Heart left ventricle (tissue), 16 donors: ENCODE measurements around the gene CDKN3. TPM values are rescaled to one million over a fixed set of nuclear protein-coding genes. Genes with fewer than 3 reads are reported as not detected.
"Not testable (repeated sequence)": the region's sequence is repeated elsewhere in the genome, so short reads cannot be mapped to it uniquely, and the experiment has no call there.

Experiments
- ATAC-seq, 4 donors: fragments of 200-7000 bp; cut with Tn5 transposase; one replicate each; pipeline ENCODE4 v1.9.1; 2020 to 2022; ENCODE audit warnings: moderate library complexity in 4 of 4, mild to moderate bottlenecking in 3 of 4, moderate number of reproducible peaks in 1 of 4
- DNase-seq, 5 donors: peaks; one replicate each; pipeline ENCODE4 v3.0.0-alpha.2; 2020
- H3K27ac ChIP-seq, 12 donors: fragments of 200-600 bp; sonication (generic) in 4 of 12; one replicate each; pipeline versions ENCODE4 v1.5.0 to v1.8.0; 2016 to 2022; ENCODE audit warnings: mild to moderate bottlenecking in 2 of 12
- H3K27me3 ChIP-seq, 9 donors: fragments of 200-600 bp; sonication (generic) in 2 of 9; one replicate each; pipeline versions ENCODE4 v1.5.1 to v1.8.0; 2016 to 2022; ENCODE audit warnings: mild to moderate bottlenecking in 3 of 9
- H3K36me3 ChIP-seq, 9 donors: fragments of 200-600 bp; sonication (generic) in 2 of 9; one replicate each; pipeline versions ENCODE4 v1.5.0 to v1.8.0; 2018 to 2022; ENCODE audit warnings: mild to moderate bottlenecking in 2 of 9
- H3K4me1 ChIP-seq, 12 donors: fragments of 200-600 bp; sonication (generic) in 4 of 12; one replicate each; pipeline versions ENCODE4 v1.5.0 to v1.8.0; 2016 to 2022; ENCODE audit warnings: mild to moderate bottlenecking in 3 of 12
- H3K4me3 ChIP-seq, 12 donors: fragments of 200-600 bp; sonication (generic) in 4 of 12; one replicate each; pipeline versions ENCODE4 v1.5.0 to v1.8.0; 2017 to 2022; ENCODE audit warnings: mild to moderate bottlenecking in 9 of 12, moderate library complexity in 4 of 12
- H3K9me3 ChIP-seq, 12 donors: fragments of 200-600 bp; sonication (generic) in 4 of 12; one replicate each; pipeline versions ENCODE4 v1.5.0 to v1.8.0; 2016 to 2022; ENCODE audit warnings: mild to moderate bottlenecking in 1 of 12
- POLR2A ChIP-seq, 2 donors: fragments of 450-650 bp; IDR thresholded peaks; one replicate each; pipeline ENCODE4 v1.6.1; 2017; ENCODE audit warnings: antibody characterized with exemption in 2 of 2, mild to moderate bottlenecking in 2 of 2, moderate library complexity in 2 of 2
- WGBS, 4 donors: extraction: QIAGEN DNeasy Blood & Tissue Kit in 2 of 4; methylation state at CpG; one replicate each; pipeline versions ENCODE4 v1.1.5 to v1.1.7; 2013 to 2018; 5-methylcytosine and 5-hydroxymethylcytosine counted together
- intact Hi-C, 10 donors: fragments of 100-400 bp; cut with DNase I; formaldehyde crosslinking; loops; one replicate each; pipeline versions ENCODE4 v1.11.1 to v1.14.2; 2022
- polyA plus RNA-seq, 2 donors: library from polyadenylated mRNA; stranded (reverse); fragments of 200-250 nt; gene quantifications; one replicate each; pipeline ENCODE4 v1.2.3, GENCODE V29; 2013
- total RNA-seq, 9 donors: library from RNA; depleted of rRNA in 2 of 9; stranded (reverse); fragments of >200 nt in 2 of 9; fragmentation: NEBNext Ultra II Directional in 3 of 9; extraction: Animal tissue kit (Norgen Biotek cat#: 25700) in 3 of 9; gene quantifications; one replicate each; pipeline versions ENCODE4 v1.1.0 to v1.2.4, GENCODE V29; 2016 to 2023
- TF ChIP-seq, protein P1 (sequence below), 12 donors: fragments of 200-600 bp; sonication (generic) in 4 of 12; IDR thresholded peaks; one replicate each; pipeline versions ENCODE4 v1.5.0 to v1.8.0; 2018 to 2022; ENCODE audit warnings: antibody characterized with exemption in 12 of 12, mild to moderate bottlenecking in 5 of 12
- donor health status: ischemic (EF 13 %, LVEDD 7.1; RV severe dilation, severe dysfunction).
- donor health status: healthy with polysubstance abuse.
- donor health status: DM: no; HTN: yes; CAD: no.
- donor health status: DM: no; HTN: no; CAD: no.
- donor health status: ischemic (EF 25% LVEDD 6.9; RV normal size, moderate dysfunction).
- donor health status: ischemic (EF 25% LVEDD 5.7; RV mildly dilated, moderate dysfunction).
- donor health status: healthy.
- donor health status: DM: yes; HTN: yes; CAD: no.
- donor health status: ischemic (EF 35%, LVEDD 5.7; RV mildly dilated, moderate dysfunction).
- donor health status: nonischemic (EF 11% LVEDD 7.7; RV severe dilation, severe dysfunction).
- donor health status: DM: yes; HTN: yes; CAD: no.
- donor health status: PGD.
- donor health status: ischemic (EF 29% LVEDD 5.4; RV normal size, mild dysfunction).
- donor health status: nonischemic (EF 23%, LVEDD 6.1; RV moderate dilation, normal function).

CDKN3 gene
- total and polyA plus RNA-seq, 11 donors = 1.9 to 25.5 (median 4.4) TPM

DNA sequence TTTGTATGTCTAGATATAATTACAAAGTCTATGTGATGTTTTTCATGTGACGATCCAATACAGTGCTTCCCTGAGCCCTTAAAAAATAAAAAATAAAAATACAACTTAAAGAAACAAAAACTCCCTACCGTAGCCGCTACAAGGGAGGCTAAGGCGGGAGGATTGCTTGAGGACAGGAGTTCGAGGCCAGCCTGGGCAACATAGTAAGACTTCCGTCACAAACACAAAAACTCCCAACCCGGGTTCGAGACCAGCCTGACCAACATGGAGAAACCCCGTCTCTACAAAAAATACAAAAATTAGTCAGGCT is 669 bp upstream of the CDKN3 start:
- Histone ChIP-seq H3K36me3 (no peaks in the 10 kb centered on the region), H3K4me3 (peak overlapping the region in 11 of 12 donors; percentile 37 to 88 (median 71)), H3K4me1 (peaks cover 0 to 21% (median 2%) of the 10 kb centered on the region in 12 donors), H3K27ac (peak overlapping the region in 1 of 12 donors; percentile 23), H3K27me3 (no peaks in the 10 kb centered on the region), H3K9me3 (no peaks in the 10 kb centered on the region)
- WGBS, 4 donors = 73 to 76% (median 74%) methylated on average over 9 of the region's 9 CpGs
- intact Hi-C loops = no loop called here
- DNase-seq = no peak
- no peak for ATAC-seq
- TF ChIP-seq, protein P1, sequence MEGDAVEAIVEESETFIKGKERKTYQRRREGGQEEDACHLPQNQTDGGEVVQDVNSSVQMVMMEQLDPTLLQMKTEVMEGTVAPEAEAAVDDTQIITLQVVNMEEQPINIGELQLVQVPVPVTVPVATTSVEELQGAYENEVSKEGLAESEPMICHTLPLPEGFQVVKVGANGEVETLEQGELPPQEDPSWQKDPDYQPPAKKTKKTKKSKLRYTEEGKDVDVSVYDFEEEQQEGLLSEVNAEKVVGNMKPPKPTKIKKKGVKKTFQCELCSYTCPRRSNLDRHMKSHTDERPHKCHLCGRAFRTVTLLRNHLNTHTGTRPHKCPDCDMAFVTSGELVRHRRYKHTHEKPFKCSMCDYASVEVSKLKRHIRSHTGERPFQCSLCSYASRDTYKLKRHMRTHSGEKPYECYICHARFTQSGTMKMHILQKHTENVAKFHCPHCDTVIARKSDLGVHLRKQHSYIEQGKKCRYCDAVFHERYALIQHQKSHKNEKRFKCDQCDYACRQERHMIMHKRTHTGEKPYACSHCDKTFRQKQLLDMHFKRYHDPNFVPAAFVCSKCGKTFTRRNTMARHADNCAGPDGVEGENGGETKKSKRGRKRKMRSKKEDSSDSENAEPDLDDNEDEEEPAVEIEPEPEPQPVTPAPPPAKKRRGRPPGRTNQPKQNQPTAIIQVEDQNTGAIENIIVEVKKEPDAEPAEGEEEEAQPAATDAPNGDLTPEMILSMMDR (IDR thresholded peaks at IDR 0.05) = no peak
- TF ChIP-seq POLR2A (IDR thresholded peaks at IDR 0.05) = no peak

DNA sequence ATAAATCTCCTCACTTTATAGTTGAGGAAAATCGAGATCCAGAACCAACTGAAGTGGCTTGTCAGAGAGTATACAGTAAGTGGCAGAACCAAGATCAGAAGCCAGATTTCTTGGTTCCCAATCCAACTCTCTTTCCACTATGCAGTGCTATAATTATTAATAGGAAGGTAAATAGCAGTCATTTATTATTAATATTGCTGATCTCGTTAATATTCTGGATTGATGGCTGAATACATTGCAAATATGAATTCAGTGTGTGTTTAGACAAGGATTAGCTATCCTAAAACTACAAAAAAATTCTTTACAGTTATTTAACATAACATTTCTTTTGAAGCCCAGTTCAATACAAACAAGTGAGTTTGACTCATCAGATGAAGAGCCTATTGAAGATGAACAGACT is 2.8 kb downstream of the CDKN3 start:
- no peak for TF ChIP-seq POLR2A (IDR thresholded peaks at IDR 0.05)
- TF ChIP-seq, protein P1 (IDR thresholded peaks at IDR 0.05) = no peak
- peaks cover 0 to 21% (median 2%) of the 10 kb centered on the region in 12 donors for H3K4me1 ChIP-seq
- H3K27me3 ChIP-seq = no peaks in the 10 kb centered on the region
- no peak overlapping the region for H3K4me3 ChIP-seq
- no peak overlapping the region for H3K27ac ChIP-seq
- peaks cover 0 to 5% (median 0%) of the 10 kb centered on the region in 12 donors for H3K9me3 ChIP-seq
- DNase-seq (no peak), ATAC-seq (no peak)
- WGBS, 4 donors = 95 to 97% (median 97%) methylated on average over 2 of the region's 2 CpGs
- intact Hi-C loops = no loop called here
- H3K36me3 ChIP-seq = peaks cover 0 to 5% (median 0%) of the 10 kb centered on the region in 9 donors

DNA sequence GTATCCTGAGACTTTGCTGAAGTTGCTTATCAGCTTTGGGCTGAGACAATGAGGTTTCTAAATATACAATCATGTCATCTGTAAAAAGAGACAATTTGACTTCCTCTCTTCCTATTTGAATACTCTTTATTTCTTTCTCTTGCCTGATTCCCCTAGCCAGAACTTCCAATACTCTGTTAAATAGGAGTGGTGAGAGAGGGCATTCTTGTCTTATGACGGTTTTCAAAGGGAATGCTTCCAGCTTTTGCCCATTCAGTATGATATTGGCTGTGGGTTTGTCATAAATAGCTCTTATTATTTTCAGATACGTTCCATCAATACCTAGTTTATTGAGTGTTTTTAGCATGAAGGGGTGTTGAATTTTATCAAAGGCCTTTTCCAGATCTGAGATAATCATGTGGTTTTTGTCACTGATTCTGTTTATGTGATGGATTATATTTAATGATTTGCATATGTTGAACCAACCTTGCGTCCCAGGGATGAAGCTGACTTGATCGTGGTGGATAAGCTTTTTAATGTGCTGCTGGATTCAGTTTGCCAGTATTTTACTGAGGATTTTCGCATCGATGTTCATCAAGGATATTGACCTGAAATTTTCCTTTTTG is 6.7 kb downstream of the CDKN3 start:
- H3K27me3 ChIP-seq, ATAC-seq, H3K9me3 ChIP-seq, H3K4me3 ChIP-seq, H3K4me1 ChIP-seq, H3K36me3 ChIP-seq, DNase-seq, intact Hi-C loops, H3K27ac ChIP-seq: not testable (repeated sequence)
- 92 to 97% (median 94%) methylated on average over 6 of the region's 6 CpGs for whole genome bisulfite sequencing, 4 donors

DNA sequence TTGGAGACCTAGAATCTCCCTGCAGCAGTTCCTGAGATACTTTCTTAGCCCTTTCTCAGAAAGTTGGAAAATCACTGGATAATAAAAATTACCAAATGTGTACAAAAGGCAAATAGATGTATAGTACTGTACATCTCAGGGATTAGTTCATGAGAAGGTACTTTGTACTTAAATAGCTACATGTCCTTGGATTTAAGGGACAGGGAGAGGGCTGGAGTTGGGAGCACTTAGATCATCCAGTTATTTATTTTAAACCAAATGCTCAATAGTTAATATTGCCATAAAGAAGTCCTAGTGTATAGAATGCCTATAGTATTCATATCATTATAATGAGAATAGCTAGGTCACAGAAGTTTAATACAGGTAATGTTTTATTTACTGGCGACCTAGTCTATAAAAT is 13.4 kb downstream of the CDKN3 start:
- Histone ChIP-seq H3K36me3 (peaks cover 0 to 27% (median 0%) of the 10 kb centered on the region in 9 donors), H3K4me3 (no peak overlapping the region), H3K9me3 (no peaks in the 10 kb centered on the region), H3K27me3 (no peaks in the 10 kb centered on the region), H3K27ac (no peak overlapping the region), H3K4me1 (no peaks in the 10 kb centered on the region)
- intact Hi-C loops = no loop called here
- DNase-seq (no peak), ATAC-seq (no peak)
- TF ChIP-seq POLR2A (IDR thresholded peaks at IDR 0.05) = no peak
- TF ChIP-seq, protein P1 (IDR thresholded peaks at IDR 0.05) = no peak
- 91 to 100% (median 96%) methylated on average over 1 of the region's 1 CpG for WGBS, 4 donors

DNA sequence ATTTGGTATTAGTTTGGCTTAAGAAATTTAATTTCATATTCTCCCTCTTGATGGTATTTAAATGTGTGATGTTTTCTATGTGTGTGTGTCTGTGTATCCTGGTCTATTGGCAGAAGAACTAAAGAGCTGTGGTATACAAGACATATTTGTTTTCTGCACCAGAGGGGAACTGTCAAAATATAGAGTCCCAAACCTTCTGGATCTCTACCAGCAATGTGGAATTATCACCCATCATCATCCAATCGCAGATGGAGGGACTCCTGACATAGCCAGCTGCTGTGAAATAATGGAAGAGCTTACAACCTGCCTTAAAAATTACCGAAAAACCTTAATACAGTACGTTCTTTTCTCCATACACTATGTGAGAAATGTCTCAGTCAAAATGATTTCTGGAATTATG is 14.6 kb downstream of the CDKN3 start:
- H3K27ac ChIP-seq = no peak overlapping the region
- TF ChIP-seq, protein P1 (IDR thresholded peaks at IDR 0.05) = no peak
- TF ChIP-seq POLR2A (IDR thresholded peaks at IDR 0.05) = no peak
- intact Hi-C loops = no loop called here
- no peak overlapping the region for H3K4me3 ChIP-seq
- H3K36me3 ChIP-seq = peaks cover 0 to 27% (median 0%) of the 10 kb centered on the region in 9 donors
- H3K4me1 ChIP-seq = no peaks in the 10 kb centered on the region
- ATAC-seq = no peak
- no peaks in the 10 kb centered on the region for H3K27me3 ChIP-seq
- no peak for DNase-seq
- H3K9me3 ChIP-seq = no peaks in the 10 kb centered on the region
- 95 to 98% (median 97%) methylated on average over 3 of the region's 3 CpGs for WGBS, 4 donors
